Dermis microvascular lymphatic vessel endothelial cell (primary cell): ENCODE data around the gene LIMK1. TPM values are rescaled to one million over a fixed set of nuclear protein-coding genes. Genes with fewer than 3 reads are reported as not detected.
"Not testable (repeated sequence)": the region's sequence is repeated elsewhere in the genome, so short reads cannot be mapped to it uniquely, and the experiment has no call there.

ENCODE experiments used
- DNase-seq, 2 donors: peaks; one replicate each; pipeline versions ENCODE4 v3.0.0 to v3.0.0-alpha.2; 2010; ENCODE audit warnings: low read depth in 2 of 2
- total RNA-seq: library from RNA; depleted of rRNA; stranded (reverse); fragments of >200 nt; gene quantifications from 2 replicates; pipeline ENCODE4 v1.2.1, GENCODE V29; 2014

Gene LIMK1
- total RNA-seq: 13.9 and 18.7 TPM in 2 replicates

GRCh38 chr7:74083117-74083876 is at the start of gene LIMK1:
Gene LIMK1 (plus strand): TSS chr7:74083804. CDS start chr7:74083991, 187 bp downstream.
- DNase-seq: peak; percentile 50 to 81

DNA sequence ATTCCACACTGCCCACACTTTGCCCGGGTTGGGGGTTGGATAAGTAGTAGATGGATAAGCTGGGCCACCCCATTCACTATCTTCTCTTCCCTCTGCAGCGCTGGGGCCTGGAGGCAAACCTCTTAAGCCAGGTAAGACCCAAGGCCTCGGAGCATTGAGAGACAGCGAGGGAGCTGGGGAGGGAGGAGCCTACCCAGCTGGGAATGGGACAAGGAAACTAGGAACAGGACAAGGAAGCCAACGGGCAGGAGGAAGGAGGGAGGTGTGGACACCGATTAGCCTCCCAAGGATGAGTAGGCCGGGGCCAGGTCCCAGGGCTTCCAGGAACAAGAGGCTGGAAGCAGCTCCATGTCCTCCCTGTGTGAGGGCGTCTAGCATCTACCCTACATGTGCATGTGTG is 46.0 kb upstream of the LIMK1 start:
- no peak for DNase-seq

GRCh38 chr7:74038194-74038961 is 45.2 kb upstream of the LIMK1 start:
- no peak for DNase-seq

- DNase-seq: no peak
These were observed 44.3 kb upstream of the LIMK1 start for GRCh38 chr7:74039337-74039736.

DNA sequence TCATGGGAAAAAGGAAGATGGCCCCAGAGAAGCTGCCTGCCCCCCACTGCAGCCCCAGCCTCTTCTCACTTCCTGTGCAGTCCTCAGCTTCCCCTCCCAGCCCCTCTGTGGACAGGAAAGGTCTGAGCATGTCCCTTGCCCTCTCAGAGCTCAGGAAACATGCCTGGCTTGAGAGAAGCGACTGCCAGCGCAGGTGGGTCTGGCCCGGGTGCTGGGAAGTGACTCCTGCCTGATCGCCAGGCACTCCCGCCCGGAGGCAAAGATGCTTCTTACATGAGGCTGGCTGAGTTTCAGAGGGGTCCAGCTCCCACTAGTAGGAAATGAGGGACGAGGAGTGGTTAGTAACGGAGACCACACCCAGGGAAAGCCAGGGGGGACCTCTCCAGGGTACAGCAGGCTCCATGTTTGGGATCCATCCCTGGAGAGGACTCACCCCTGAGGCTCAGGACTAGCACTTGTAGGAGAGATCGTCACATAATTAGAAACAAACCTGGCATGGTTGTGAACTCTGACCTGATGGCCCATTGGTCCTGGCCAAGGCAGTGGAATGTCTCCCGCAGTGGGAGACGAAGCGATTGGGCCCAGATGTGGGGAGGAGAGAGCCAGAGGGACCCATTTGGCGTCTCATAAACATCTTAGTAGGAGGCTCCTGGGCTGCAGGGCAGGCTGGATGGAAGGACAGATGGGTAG is 43.4 kb upstream of the LIMK1 start:
- peak; percentile 18 to 35 for DNase-seq

GRCh38 chr7:74040791-74041520 is 42.6 kb upstream of the LIMK1 start:
- no peak for DNase-seq

GRCh38 chr7:74042746-74043522 is 40.7 kb upstream of the LIMK1 start:
- DNase-seq: no peak

DNA sequence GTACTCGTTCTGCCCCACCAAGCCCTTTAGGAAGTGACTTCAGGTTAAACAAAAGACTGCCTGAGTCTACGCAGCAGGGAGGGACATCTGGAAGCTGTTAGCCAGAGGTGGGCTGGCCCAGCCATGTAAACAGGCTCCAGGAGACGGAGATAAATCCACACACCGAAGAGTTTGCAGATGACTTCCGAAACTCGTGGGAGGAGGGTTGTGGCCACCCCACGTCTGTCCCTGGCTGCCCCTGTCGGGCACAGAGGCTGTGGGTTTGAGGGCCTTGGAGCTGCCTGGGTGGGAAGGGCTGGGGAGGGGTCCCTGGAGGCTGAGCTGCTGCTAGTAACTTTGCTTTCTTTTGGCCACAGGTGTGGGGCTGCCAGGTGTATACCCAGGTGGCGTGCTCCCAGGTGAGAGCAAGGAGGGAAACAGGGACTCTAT is 40.1 kb upstream of the LIMK1 start:
- no peak for DNase-seq

DNA sequence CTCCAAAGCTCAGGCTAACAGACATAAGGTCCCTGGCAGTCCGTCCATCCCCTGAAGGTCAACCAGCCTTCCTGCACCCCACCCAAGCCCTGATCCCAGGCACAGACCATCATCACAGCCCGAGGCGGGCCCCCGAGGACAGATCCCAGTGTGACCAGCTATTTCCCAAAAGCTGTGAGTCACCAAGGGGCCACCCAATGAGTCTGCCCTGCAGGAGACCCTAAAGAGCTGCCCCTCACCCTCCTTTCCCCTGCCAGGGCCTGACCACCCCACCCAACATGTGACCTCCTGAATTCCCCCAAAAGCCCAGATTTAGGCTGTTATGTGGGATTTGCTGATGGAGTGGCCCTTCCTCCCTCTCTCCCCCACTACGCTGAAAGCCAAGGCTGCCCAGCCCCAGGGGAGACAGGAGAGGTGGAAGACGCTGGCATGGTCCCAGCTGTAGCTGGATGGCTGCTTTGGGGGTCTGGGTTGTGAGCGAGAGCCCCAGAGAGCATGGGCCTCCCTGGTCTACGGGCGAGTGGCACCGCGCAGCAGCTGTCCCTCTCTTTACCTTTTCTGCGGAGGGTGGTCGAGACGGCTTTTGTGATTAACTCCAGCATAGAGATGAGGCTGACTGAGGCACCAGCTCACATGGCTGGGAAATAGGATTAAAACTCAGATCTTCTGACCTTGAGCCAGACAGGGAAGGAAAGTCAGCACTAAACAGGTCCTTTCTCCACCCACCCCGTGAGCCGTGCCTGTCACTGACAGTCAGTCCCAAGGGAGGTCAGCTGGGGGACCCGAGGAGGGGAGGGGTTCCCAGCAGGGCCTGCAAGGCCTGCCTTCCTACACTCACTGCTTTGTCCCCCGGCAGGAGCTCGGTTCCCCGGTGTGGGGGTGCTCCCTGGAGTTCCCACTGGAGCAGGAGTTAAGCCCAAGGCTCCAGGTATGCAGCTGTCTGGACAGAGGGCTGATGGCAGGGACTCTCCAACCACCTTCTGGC is 38.9 kb upstream of the LIMK1 start:
- no peak for DNase-seq

DNA sequence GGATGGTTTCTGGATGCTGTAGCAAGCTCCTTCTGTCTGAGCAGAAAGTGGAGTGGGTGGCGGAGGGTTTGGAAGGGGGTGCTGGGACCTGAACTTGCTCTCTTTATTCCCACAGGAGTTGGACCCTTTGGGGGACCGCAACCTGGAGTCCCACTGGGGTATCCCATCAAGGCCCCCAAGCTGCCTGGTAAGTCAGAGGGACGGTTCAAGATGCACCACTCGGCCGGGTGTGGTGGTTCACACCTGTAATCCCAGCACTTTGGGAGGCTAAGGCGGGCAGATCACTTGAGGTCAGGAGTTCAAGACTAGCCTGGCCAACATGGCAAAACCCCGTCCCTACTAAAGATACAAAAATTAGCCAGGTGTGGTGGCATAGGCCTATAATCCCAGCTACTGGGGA is 37.0 kb upstream of the LIMK1 start:
- not testable (repeated sequence) for DNase-seq

DNA sequence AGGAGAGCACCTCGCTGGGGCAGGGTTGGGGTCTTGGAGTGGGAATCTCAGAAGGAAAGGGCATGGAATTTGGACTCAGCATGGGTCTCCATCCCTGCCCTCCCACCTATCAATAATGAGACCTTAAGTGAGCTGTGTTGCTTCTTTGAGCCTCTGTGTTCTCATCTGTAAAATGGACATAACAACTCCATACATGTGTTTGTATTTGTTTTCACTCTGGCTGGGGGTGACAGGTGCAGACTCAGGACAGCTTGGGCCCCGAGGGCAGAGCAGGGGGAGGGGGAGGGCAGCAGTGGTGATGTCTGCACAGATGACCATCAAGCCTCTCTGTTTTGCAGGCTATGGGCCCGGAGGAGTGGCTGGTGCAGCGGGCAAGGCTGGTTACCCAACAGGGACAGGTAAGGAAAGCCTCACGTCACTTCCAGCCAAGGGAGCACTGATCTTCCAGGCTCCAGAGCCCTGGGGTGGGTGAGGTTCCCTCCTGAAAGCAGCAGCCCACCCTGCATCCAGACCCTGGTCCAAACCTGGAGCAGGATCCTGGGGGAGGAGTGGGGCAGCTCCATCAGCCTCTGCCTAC is 35.7 kb upstream of the LIMK1 start:
- DNase-seq: no peak

- no peak for DNase-seq
These were observed 34.5 kb upstream of the LIMK1 start for GRCh38 chr7:74048999-74049599.

DNA sequence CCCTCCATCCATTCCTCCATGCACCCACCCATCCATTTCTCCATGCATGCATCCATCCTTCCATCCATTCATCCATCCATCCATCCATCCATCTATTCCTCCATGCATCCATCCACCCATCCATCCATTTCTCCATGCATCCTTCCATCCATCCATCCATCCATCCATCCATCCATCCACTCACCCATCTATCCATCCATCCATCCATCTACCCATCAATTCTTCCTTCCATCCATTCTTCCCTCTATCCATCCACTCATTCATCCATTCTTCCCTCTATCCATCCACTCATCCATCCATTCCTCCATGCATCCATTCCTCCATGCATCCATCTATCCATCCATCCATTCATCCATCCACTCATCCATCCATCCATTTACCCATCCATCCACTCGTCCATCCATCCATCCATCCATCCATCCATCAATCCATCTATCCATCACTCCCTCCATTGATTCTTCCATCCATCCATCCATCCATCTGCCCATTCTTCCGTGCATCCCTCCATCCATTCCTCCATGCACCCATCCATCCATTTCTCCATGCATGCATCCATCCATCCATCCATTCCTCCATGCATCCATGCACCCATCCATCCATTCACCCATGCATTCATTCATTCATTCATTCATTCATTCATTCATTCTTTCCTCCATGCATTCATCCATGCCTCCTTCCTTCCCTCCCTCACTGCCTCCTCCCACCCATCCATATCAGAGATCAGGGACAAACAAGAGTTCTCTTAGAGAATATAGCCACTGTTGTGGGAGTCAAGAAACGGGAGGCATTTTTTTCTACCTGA is 33.4 kb upstream of the LIMK1 start:
- no peak for DNase-seq

DNA sequence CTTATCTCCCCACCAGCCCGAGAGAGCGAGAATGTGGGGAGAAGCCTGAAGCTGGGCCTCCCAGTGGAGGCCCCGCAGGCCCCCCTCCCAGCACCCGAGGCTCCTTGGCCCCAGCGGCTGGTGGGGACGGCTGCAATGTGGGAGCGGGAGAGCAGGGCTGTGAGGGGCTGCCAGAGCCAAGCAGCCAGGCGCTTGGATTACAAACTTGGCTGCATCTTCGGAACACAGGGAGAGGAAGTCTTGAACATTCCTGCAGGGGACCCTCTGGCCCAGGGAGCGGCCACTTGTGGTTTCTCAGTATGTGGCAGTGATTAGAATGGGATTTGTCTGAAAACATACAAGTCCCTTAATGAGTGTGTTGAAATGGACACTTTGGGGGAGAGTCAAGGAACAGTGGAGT is 32.4 kb upstream of the LIMK1 start:
- DNase-seq: no peak

DNA sequence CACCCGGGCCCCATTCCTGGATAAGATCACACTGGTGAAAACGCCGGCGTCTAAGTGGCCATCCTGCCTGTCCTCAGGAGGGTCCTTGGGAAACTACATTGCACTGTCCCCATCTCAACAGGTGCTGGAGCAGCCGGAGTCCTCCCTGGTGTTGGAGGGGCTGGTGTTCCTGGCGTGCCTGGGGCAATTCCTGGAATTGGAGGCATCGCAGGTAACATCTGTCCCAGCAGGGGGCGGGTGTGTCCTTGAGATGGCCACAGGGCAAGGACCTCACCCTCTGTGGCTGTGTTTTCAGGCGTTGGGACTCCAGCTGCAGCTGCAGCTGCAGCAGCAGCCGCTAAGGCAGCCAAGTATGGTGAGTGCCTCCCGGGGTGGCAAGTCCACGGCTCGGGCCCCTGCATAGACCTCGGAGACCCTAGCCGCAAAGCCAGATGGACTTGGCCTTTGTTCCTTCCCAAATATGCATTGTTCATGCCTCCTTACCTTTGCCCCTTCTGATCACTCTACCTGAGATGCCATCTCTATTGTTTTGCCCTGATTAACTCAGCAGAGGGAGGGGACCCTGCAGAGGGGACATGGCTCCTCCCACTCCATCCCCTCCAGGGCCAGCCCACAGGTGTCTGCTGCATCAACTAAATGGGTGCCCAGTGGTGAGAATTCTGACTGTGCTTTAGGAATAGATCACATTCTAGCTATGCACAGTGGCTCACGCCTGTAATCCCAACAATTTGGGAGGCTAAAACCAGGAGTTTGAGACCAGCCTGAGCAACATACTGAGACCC is 31.8 kb upstream of the LIMK1 start:
- peak in 1 of 2 donors; percentile 25 for DNase-seq

GRCh38 chr7:74052628-74053027 is 31.0 kb upstream of the LIMK1 start:
- DNase-seq: no peak

DNA sequence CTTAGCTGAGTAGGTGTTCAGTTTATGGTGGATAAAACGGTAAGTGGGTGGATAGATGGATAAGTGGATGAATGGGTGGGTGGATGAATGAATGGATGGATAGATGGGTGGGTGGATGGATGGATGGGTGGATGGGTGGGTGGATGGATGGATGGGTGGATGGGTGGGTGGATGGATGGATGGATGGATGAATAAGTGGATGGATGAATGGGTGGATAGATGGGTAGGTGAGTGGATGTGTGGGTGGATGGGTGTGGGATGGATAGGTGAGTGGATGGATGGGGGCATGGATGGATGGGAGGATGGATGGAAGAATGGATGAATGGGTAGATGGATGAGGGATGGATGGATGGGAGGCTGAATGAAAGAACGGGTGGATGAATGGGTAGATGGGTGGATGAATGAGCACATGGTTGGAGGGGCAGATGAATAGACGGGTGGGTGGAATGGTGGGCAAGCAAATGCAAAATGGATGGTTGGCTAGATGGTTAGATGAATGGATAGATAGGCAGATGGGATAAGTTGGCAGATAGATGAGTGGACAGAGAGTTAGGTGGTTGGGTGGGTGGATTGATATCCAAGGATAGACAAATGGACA is 29.9 kb upstream of the LIMK1 start:
- DNase-seq: no peak
